ENCODE data around the gene NKX3-2.

DNA sequence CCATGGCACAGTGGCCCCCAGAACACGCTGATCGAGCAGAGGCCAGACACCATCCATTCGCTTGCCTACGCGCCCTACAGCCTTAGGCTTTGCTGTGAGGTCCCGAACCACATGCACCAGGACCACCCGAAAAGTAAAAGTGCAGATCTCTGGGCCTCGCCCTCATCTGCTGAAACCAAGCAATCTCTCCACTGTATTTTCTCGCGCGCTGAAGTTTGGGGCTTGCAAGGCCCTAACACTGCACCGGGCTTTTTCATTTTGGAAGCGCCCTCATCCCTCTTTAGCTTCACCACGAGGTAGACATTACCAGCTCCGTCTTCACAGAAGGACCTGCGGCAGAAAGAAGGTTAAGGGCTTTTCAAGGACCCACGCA lies 21.2 kb downstream of the NKX3-2 start:
- TF ChIP-seq, protein P1, sequence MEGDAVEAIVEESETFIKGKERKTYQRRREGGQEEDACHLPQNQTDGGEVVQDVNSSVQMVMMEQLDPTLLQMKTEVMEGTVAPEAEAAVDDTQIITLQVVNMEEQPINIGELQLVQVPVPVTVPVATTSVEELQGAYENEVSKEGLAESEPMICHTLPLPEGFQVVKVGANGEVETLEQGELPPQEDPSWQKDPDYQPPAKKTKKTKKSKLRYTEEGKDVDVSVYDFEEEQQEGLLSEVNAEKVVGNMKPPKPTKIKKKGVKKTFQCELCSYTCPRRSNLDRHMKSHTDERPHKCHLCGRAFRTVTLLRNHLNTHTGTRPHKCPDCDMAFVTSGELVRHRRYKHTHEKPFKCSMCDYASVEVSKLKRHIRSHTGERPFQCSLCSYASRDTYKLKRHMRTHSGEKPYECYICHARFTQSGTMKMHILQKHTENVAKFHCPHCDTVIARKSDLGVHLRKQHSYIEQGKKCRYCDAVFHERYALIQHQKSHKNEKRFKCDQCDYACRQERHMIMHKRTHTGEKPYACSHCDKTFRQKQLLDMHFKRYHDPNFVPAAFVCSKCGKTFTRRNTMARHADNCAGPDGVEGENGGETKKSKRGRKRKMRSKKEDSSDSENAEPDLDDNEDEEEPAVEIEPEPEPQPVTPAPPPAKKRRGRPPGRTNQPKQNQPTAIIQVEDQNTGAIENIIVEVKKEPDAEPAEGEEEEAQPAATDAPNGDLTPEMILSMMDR (IDR thresholded peaks at IDR 0.05 in 8 of 11, conservative IDR thresholded peaks at IDR 0.05 in 3 of 11), result no peak
- no peak for TF ChIP-seq POLR2A (IDR thresholded peaks at IDR 0.05)
- TF ChIP-seq POLR2AphosphoS5 (IDR thresholded peaks at IDR 0.05), result no peak
